ENCODE data around the gene PSG2. TPM values are rescaled to one million over a fixed set of nuclear protein-coding genes. Genes with fewer than 3 reads are reported as not detected.
"Not testable (repeated sequence)": the region's sequence is repeated elsewhere in the genome, so short reads cannot be mapped to it uniquely, and the experiment has no call there.

The PSG2 gene
- total RNA-seq, 1 experiment from 2014 or later, result not detected

- in situ Hi-C loops (cut with HindIII; ENCODE audit: low pct_unique_long_range_greater_than_20kb, low sequenced_read_pairs); DNase-seq (ENCODE audit: low read depth): not testable (repeated sequence)
These were observed 3.5 kb upstream of the PSG2 start for GRCh38 chr19:43085796-43086530.

GRCh38 chr19:43084196-43084832, 1.8 kb upstream of the PSG2 start:
- in situ Hi-C loops (cut with HindIII; ENCODE audit: low pct_unique_long_range_greater_than_20kb, low sequenced_read_pairs); DNase-seq (ENCODE audit: low read depth): not testable (repeated sequence)

- DNase-seq (ENCODE audit: low read depth); in situ Hi-C loops (cut with HindIII; ENCODE audit: low pct_unique_long_range_greater_than_20kb, low sequenced_read_pairs): not testable (repeated sequence)
These were observed 1.2 kb upstream of the PSG2 start for GRCh38 chr19:43083721-43084120.

GRCh38 chr19:43078311-43078710, 4.2 kb downstream of the PSG2 start:
- DNase-seq (ENCODE audit: low read depth), result no peak
- in situ Hi-C loops (cut with HindIII; ENCODE audit: low pct_unique_long_range_greater_than_20kb, low sequenced_read_pairs), result no loop called here

GRCh38 chr19:43077881-43078280, 4.6 kb downstream of the PSG2 start:
- in situ Hi-C loops (cut with HindIII; ENCODE audit: low pct_unique_long_range_greater_than_20kb, low sequenced_read_pairs); DNase-seq (ENCODE audit: low read depth): not testable (repeated sequence)

- in situ Hi-C loops (cut with HindIII; ENCODE audit: low pct_unique_long_range_greater_than_20kb, low sequenced_read_pairs); DNase-seq (ENCODE audit: low read depth): not testable (repeated sequence)
These were observed 20.1 kb downstream of the PSG2 start for GRCh38 chr19:43062418-43062817.

- in situ Hi-C loops (cut with HindIII; ENCODE audit: low pct_unique_long_range_greater_than_20kb, low sequenced_read_pairs); DNase-seq (ENCODE audit: low read depth): not testable (repeated sequence)
These were observed 21.2 kb downstream of the PSG2 start for GRCh38 chr19:43061326-43061725.

- DNase-seq (ENCODE audit: low read depth); in situ Hi-C loops (cut with HindIII; ENCODE audit: low pct_unique_long_range_greater_than_20kb, low sequenced_read_pairs): not testable (repeated sequence)
These were observed 22.2 kb downstream of the PSG2 start for GRCh38 chr19:43060254-43060653.

- DNase-seq (ENCODE audit: low read depth); in situ Hi-C loops (cut with HindIII; ENCODE audit: low pct_unique_long_range_greater_than_20kb, low sequenced_read_pairs): not testable (repeated sequence)
These were observed 23.0 kb downstream of the PSG2 start for GRCh38 chr19:43059482-43059881.

GRCh38 chr19:43058440-43058839, 24.1 kb downstream of the PSG2 start:
- in situ Hi-C loops (cut with HindIII; ENCODE audit: low pct_unique_long_range_greater_than_20kb, low sequenced_read_pairs); DNase-seq (ENCODE audit: low read depth): not testable (repeated sequence)

GRCh38 chr19:43047966-43048365, 34.5 kb downstream of the PSG2 start:
- in situ Hi-C loops (cut with HindIII; ENCODE audit: low pct_unique_long_range_greater_than_20kb, low sequenced_read_pairs); DNase-seq (ENCODE audit: low read depth): not testable (repeated sequence)

GRCh38 chr19:43046578-43046977, 35.9 kb downstream of the PSG2 start:
- DNase-seq (ENCODE audit: low read depth); in situ Hi-C loops (cut with HindIII; ENCODE audit: low pct_unique_long_range_greater_than_20kb, low sequenced_read_pairs): not testable (repeated sequence)

GRCh38 chr19:43043492-43044180, 38.9 kb downstream of the PSG2 start:
- in situ Hi-C loops (cut with HindIII; ENCODE audit: low pct_unique_long_range_greater_than_20kb, low sequenced_read_pairs); DNase-seq (ENCODE audit: low read depth): not testable (repeated sequence)

- DNase-seq (ENCODE audit: low read depth); in situ Hi-C loops (cut with HindIII; ENCODE audit: low pct_unique_long_range_greater_than_20kb, low sequenced_read_pairs): not testable (repeated sequence)
These were observed 50.9 kb downstream of the PSG2 start for GRCh38 chr19:43031645-43032044.

GRCh38 chr19:43028866-43029265, 53.6 kb downstream of the PSG2 start:
- no peak for DNase-seq (ENCODE audit: low read depth)
- in situ Hi-C loops (cut with HindIII; ENCODE audit: low pct_unique_long_range_greater_than_20kb, low sequenced_read_pairs), result no loop called here

- DNase-seq (ENCODE audit: low read depth); in situ Hi-C loops (cut with HindIII; ENCODE audit: low pct_unique_long_range_greater_than_20kb, low sequenced_read_pairs): not testable (repeated sequence)
These were observed 54.5 kb downstream of the PSG2 start for GRCh38 chr19:43027985-43028384.

GRCh38 chr19:43027061-43027460, 55.4 kb downstream of the PSG2 start:
- DNase-seq (ENCODE audit: low read depth); in situ Hi-C loops (cut with HindIII; ENCODE audit: low pct_unique_long_range_greater_than_20kb, low sequenced_read_pairs): not testable (repeated sequence)

GRCh38 chr19:43026369-43026768, 56.1 kb downstream of the PSG2 start, which contains the start of gene PSG11:
Gene PSG11, minus strand, starts transcription at chr19:43026469. Its CDS starts 97 bp downstream, at chr19:43026372.
- DNase-seq (ENCODE audit: low read depth); in situ Hi-C loops (cut with HindIII; ENCODE audit: low pct_unique_long_range_greater_than_20kb, low sequenced_read_pairs): not testable (repeated sequence)

GRCh38 chr19:43022098-43022497, 60.4 kb downstream of the PSG2 start:
- in situ Hi-C loops (cut with HindIII; ENCODE audit: low pct_unique_long_range_greater_than_20kb, low sequenced_read_pairs), result not testable (repeated sequence)
- DNase-seq (ENCODE audit: low read depth), result peak; percentile 67

All from Caki2 (cell line).